Measurements from ENCODE around the gene CNOT6.

DNA sequence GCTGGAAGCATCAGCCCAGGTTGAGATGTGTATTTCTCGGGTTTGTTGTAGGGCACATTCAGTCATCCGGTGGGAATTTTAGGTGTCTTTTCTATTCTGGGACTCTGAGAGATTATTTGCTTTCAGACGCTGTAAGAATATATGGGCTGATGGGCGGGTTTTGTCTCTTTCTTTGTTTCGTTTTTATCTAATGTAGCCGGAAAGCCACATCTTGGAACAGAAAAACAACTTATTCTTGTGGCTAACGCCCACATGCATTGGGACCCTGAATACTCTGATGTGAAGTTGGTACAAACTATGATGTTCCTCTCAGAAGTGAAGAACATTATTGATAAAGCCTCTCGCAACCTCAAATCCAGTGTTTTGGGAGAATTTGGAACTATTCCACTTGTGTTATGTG lies 74.7 kb downstream of the CNOT6 start:
- TF ChIP-seq, protein P1, sequence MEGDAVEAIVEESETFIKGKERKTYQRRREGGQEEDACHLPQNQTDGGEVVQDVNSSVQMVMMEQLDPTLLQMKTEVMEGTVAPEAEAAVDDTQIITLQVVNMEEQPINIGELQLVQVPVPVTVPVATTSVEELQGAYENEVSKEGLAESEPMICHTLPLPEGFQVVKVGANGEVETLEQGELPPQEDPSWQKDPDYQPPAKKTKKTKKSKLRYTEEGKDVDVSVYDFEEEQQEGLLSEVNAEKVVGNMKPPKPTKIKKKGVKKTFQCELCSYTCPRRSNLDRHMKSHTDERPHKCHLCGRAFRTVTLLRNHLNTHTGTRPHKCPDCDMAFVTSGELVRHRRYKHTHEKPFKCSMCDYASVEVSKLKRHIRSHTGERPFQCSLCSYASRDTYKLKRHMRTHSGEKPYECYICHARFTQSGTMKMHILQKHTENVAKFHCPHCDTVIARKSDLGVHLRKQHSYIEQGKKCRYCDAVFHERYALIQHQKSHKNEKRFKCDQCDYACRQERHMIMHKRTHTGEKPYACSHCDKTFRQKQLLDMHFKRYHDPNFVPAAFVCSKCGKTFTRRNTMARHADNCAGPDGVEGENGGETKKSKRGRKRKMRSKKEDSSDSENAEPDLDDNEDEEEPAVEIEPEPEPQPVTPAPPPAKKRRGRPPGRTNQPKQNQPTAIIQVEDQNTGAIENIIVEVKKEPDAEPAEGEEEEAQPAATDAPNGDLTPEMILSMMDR (IDR thresholded peaks at IDR 0.05; ENCODE audit: low read depth, low read length, missing input control), result no peak
- no peak for TF ChIP-seq YY1 (IDR thresholded peaks at IDR 0.05)
